Chondrocyte (in vitro differentiated cells): Measurements from ENCODE around the gene CHMP3. TPM values are rescaled to one million over a fixed set of nuclear protein-coding genes. Genes with fewer than 3 reads are reported as not detected.
"Not testable (repeated sequence)": the region's sequence is repeated elsewhere in the genome, so short reads cannot be mapped to it uniquely, and the experiment has no call there.

ENCODE experiments used
- DNase-seq: peaks from one replicate; pipeline ENCODE4 v3.0.0; 2021; ENCODE audit warnings: mixed read lengths, low spot score
- H3K27ac Mint-ChIP-seq: one replicate; pipeline ENCODE4 v1.8.0; 2021; ENCODE audit warnings: mild to moderate bottlenecking, moderate library complexity, mixed read lengths; ENCODE audit not compliant: unreplicated experiment
- H3K27me3 Mint-ChIP-seq: 2 replicates; pipeline ENCODE4 v1.8.0; 2021; ENCODE audit warnings: low read depth, mixed read lengths
- H3K36me3 Mint-ChIP-seq: 2 replicates; pipeline ENCODE4 v1.8.0; 2021; ENCODE audit warnings: low read depth, mixed read lengths
- H3K4me1 Mint-ChIP-seq: 2 replicates; pipeline ENCODE4 v1.8.0; 2021; ENCODE audit warnings: low read depth, mild to moderate bottlenecking, mixed read lengths
- H3K4me3 Mint-ChIP-seq: one replicate; pipeline ENCODE4 v1.8.0; 2021; ENCODE audit warnings: mild to moderate bottlenecking, moderate library complexity, mixed read lengths; ENCODE audit not compliant: unreplicated experiment
- H3K9me3 Mint-ChIP-seq: 2 replicates; pipeline ENCODE4 v1.8.0; 2021; ENCODE audit warnings: low read depth, mixed read lengths
- total RNA-seq: library from RNA; stranded (reverse); gene quantifications from 3 replicates; pipeline ENCODE4 v1.2.1, GENCODE V29; 2021
- TF ChIP-seq, protein P1 (sequence below): fragments of 200-600 bp; sonication (generic); IDR thresholded peaks from 2 replicates; pipeline ENCODE4 v1.5.0; 2021; ENCODE audit warnings: antibody characterized with exemption, mild to moderate bottlenecking, moderate library complexity

Gene CHMP3
- total RNA-seq, 1 donor from 2014 or later: 106 TPM

DNA sequence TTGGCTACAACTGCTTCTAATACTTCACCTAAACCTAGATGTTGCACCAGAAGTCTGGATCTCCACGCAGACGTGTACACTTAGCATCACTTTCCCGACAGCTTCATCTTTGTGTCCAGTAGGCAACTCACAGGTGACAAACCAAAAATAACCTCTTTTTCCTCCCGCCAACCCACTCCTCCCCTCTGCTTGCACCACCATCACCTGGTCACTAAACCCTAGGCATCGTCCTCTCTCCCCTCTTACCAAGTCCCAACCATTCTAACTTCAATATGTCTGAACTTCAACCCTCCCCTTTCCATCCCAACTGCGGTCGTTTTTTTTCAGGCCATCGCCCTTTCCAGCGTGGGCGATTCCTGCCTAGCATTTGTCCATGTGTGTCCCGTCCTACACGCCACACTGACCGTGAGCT, 413 bp upstream of the CHMP3 start:
- peaks cover 5% of the 10 kb centered on the region for H3K9me3 Mint-ChIP-seq
- H3K27me3 Mint-ChIP-seq: no peaks in the 10 kb centered on the region
- H3K36me3 Mint-ChIP-seq: no peaks in the 10 kb centered on the region
- peaks cover 26% of the 10 kb centered on the region for H3K4me1 Mint-ChIP-seq
- no peak for DNase-seq
- H3K27ac Mint-ChIP-seq: peak overlapping the region; percentile 99
- TF ChIP-seq, protein P1, sequence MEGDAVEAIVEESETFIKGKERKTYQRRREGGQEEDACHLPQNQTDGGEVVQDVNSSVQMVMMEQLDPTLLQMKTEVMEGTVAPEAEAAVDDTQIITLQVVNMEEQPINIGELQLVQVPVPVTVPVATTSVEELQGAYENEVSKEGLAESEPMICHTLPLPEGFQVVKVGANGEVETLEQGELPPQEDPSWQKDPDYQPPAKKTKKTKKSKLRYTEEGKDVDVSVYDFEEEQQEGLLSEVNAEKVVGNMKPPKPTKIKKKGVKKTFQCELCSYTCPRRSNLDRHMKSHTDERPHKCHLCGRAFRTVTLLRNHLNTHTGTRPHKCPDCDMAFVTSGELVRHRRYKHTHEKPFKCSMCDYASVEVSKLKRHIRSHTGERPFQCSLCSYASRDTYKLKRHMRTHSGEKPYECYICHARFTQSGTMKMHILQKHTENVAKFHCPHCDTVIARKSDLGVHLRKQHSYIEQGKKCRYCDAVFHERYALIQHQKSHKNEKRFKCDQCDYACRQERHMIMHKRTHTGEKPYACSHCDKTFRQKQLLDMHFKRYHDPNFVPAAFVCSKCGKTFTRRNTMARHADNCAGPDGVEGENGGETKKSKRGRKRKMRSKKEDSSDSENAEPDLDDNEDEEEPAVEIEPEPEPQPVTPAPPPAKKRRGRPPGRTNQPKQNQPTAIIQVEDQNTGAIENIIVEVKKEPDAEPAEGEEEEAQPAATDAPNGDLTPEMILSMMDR: no peak
- peak overlapping the region; percentile 89 for H3K4me3 Mint-ChIP-seq

DNA sequence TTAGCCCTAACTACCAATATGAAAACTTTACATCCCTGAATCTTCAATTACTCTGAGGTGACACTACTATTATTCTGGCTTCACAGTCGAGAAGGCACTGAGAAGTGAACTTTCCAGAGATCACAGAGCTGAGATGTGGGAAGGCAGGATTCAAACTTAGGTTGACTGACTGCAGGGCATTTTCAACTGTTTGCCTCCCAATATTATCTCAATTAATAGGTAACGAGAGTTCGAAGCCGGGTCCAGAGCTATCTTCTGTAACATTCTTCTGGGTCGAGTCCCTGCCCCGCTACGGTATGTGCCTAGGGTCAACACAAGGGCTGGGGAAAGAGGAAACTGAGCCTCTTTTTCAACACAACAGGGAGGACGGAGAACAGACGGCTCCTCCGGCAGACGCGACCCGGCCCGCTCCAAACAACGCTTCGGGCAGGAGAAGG, 740 bp downstream of the CHMP3 start:
- Mint-ChIP-seq H3K36me3 (no peaks in the 10 kb centered on the region), H3K9me3 (peaks cover 5% of the 10 kb centered on the region), H3K27me3 (no peaks in the 10 kb centered on the region), H3K4me3 (peak overlapping the region; percentile 89), H3K27ac (peak overlapping the region; percentile 99), H3K4me1 (peaks cover 26% of the 10 kb centered on the region)
- DNase-seq: no peak
- TF ChIP-seq, protein P1: no peak

DNA sequence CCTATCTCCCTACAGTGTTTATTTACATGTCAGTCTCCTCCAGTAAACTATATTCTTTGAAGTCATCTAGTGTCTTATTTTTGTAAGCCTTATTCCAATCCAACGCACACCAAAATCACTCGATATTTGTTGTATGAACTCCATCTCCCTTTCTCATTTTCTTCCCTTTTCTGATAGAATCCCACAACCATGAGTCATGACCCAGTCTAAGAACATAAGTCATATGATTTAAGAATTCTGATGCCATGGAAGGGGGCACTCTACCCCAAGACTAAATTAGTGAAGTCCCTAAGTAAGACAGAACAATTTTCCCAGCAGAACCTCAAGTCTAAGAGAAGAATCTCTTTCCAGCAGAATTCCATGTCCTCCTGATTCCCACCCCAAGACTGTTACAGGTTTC, 5.4 kb downstream of the CHMP3 start:
- Mint-ChIP-seq H3K27me3 (no peaks in the 10 kb centered on the region), H3K36me3 (no peaks in the 10 kb centered on the region), H3K4me1 (peaks cover 16% of the 10 kb centered on the region), H3K4me3 (no peak overlapping the region), H3K9me3 (no peaks in the 10 kb centered on the region), H3K27ac (no peak overlapping the region)
- TF ChIP-seq, protein P1: no peak
- no peak for DNase-seq

DNA sequence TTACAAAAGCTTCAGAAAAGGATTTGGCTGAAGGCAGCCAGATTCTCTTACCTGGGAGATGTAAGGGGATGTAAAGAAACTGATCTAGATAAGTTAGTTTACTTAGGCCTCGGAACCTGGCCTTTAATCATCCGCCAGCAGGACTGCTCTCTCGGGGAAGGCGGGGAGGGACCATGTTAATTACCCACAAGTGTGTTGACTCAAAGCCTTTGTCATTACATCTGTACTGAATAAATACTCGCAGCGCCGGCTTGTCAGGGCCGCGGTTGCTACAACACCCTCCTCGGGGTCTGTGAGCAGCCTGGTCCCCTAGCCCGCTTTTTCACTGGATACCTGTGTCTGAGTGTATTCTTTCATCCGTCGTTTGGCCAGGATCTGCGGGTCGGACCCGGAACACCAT, 6.7 kb downstream of the CHMP3 start:
- Mint-ChIP-seq H3K4me1 (peaks cover 9% of the 10 kb centered on the region), H3K27ac (no peak overlapping the region), H3K27me3 (no peaks in the 10 kb centered on the region), H3K9me3 (no peaks in the 10 kb centered on the region), H3K36me3 (no peaks in the 10 kb centered on the region), H3K4me3 (no peak overlapping the region)
- TF ChIP-seq, protein P1: no peak
- no peak for DNase-seq

DNA sequence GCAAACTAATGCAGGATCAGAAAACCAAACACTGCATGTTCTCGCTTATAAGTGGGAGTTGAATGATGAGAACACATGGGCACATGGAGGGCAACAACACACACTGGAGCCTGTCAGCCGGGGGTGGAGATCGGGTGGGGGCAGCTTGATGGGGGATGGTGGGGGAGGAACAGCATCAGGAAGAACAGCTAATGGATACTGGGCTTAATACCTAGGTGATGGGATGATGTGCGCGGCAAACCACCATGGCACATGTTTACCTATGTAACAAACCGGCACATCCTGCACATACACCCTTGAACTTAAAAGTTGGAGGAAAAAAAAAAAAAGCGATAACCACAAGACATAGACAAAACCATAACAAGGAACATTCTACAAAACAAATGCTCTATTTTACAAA, 10.4 kb downstream of the CHMP3 start:
- H3K27ac Mint-ChIP-seq: no peak overlapping the region
- no peak for DNase-seq
- no peaks in the 10 kb centered on the region for H3K27me3 Mint-ChIP-seq
- H3K4me1 Mint-ChIP-seq: peaks cover 5% of the 10 kb centered on the region
- H3K4me3 Mint-ChIP-seq: no peak overlapping the region
- TF ChIP-seq, protein P1: no peak
- peaks cover 3% of the 10 kb centered on the region for H3K9me3 Mint-ChIP-seq
- H3K36me3 Mint-ChIP-seq: peaks cover 6% of the 10 kb centered on the region

DNA sequence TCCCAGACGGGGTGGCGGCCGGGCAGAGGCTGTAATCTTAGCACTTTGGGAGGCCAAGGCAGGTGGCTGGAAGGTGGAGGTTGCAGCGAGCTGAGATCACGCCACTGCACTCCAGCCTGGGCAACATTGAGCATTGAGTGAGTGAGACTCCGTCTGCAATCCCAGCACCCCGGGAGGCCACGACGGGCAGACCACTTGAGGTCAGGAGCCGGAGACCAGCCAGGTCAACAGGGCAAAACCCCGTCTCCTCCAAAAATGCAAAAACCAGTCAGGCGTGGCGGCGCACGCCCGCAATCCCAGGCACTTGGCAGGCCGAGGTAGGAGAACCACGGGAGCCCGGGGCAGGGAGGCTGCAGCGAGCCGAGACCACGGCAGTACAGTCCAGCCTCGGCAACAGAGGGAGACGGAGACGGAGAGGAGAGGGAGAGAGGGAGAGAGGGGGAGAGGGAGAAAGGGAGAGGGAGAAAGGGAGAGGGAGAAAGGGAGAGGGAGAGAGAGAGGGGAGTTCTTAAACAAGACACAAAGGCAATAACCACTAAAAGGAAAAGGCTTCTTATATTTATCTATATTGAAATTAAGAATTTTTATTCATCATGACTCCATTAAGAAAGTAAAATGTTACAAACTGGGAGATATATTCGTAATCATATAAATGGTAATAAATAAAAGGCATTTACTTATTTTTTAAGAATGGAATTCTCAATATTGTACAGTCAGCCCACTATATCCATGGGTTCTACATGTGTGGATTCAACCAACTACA, 13.1 kb downstream of the CHMP3 start:
- not testable (repeated sequence) for H3K9me3 Mint-ChIP-seq, H3K27me3 Mint-ChIP-seq, H3K4me3 Mint-ChIP-seq, H3K4me1 Mint-ChIP-seq, H3K27ac Mint-ChIP-seq, DNase-seq
- peaks cover 15% of the 10 kb centered on the region for H3K36me3 Mint-ChIP-seq

DNA sequence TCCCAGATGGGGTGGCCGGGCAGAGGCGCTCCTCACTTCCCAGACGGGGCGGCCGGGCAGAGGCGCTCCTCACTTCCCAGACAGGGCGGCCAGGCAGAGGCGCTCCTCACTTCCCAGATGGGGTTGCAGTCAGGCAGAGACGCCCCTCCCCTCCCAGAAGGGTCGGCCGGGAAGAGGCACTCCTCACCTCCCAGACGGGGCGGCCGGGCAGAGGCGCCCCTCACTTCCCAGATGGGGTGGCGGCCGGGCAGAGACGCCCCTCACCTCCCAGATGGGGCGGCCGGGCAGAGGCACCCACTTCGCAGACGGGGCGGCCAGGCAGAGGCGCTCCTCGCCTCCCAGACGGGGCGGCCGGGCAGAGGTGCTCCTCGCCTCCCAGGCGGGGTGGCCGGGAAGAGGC, 13.8 kb downstream of the CHMP3 start:
- not testable (repeated sequence) for H3K4me1 Mint-ChIP-seq, H3K27me3 Mint-ChIP-seq, H3K4me3 Mint-ChIP-seq, H3K9me3 Mint-ChIP-seq, H3K27ac Mint-ChIP-seq, DNase-seq
- peaks cover 16% of the 10 kb centered on the region for H3K36me3 Mint-ChIP-seq

DNA sequence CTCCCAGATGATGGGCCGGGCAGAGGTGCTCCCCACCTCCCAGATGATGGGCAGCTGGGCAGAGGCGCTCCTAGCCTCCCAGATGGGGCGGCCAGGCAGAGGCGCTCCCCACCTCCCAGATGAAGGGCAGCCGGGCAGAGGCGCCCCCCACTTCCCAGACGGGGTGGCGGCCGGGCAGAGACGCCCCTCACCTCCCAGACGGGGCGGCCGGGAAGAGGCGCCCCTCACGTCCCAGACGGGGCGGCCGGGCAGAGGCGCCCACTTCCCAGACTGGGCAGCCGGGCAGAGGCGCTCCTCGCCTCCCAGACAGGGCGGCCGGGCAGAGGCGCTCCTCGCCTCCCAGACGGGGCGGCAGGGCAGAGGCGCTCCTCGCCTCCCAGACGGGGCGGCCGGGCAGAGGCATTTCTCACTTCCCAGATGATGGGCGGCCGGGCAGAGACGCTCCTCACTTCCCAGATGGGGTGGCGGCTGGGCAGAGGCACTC, 14.3 kb downstream of the CHMP3 start:
- DNase-seq, H3K9me3 Mint-ChIP-seq, H3K27ac Mint-ChIP-seq, H3K4me1 Mint-ChIP-seq, H3K27me3 Mint-ChIP-seq, H3K4me3 Mint-ChIP-seq: not testable (repeated sequence)
- peaks cover 16% of the 10 kb centered on the region for H3K36me3 Mint-ChIP-seq
